C4-2B (cell line): ENCODE measurements around the gene MMP25.

ENCODE experiments used
- H3K27ac ChIP-seq: fragments of 450-650 bp; 2 replicates; pipeline ENCODE4 v1.5.1; 2017
- CTCF ChIP-seq: fragments of 450-650 bp; conservative IDR thresholded peaks from 2 replicates; pipeline ENCODE4 v1.5.1; 2017; ENCODE audit warnings: mild to moderate bottlenecking
- ZFX ChIP-seq: fragments of 450-650 bp; IDR thresholded peaks from 2 replicates; pipeline ENCODE4 v1.6.1; 2017

Gene MMP25

GRCh38 chr16:3094289-3095027, 48.1 kb downstream of the MMP25 start:
- TF ChIP-seq CTCF (peak; percentile 55), ZFX (no peak)
- H3K27ac ChIP-seq, result no peak overlapping the region

GRCh38 chr16:3095869-3096268, 49.5 kb downstream of the MMP25 start:
- TF ChIP-seq ZFX (no peak), CTCF (peak; percentile 28)
- H3K27ac ChIP-seq, result no peak overlapping the region

GRCh38 chr16:3096362-3096761, 50.0 kb downstream of the MMP25 start:
- TF ChIP-seq ZFX, result no peak
- no peak for TF ChIP-seq CTCF

GRCh38 chr16:3097266-3097665, 50.9 kb downstream of the MMP25 start:
- no peak for TF ChIP-seq CTCF
- no peak for TF ChIP-seq ZFX
- no peak overlapping the region for H3K27ac ChIP-seq

More at GRCh38 chr16:3096362-3096761, 50.0 kb downstream of the MMP25 start:
- no peak overlapping the region for H3K27ac ChIP-seq

- TF ChIP-seq ZFX (no peak), CTCF (no peak)
These were observed 52.4 kb downstream of the MMP25 start, which contains the start of gene ZSCAN10 for GRCh38 chr16:3098459-3099394. ZSCAN10 (minus strand) TSS chr16:3099294; CDS start chr16:3092937, 6,357 bp downstream.

GRCh38 chr16:3099395-3099731, 53.0 kb downstream of the MMP25 start:
- TF ChIP-seq CTCF (no peak), ZFX (no peak)
- H3K27ac ChIP-seq, result no peak overlapping the region; the same call in 1 of the 2 replicates

More at GRCh38 chr16:3098459-3099394, 52.4 kb downstream of the MMP25 start, which contains the start of gene ZSCAN10:
- peak within 1 kb of the TSS; percentile 25; the same call in 1 of the 2 replicates for H3K27ac ChIP-seq
